Measurements from ENCODE around the gene CLUH.

The CLUH gene

DNA sequence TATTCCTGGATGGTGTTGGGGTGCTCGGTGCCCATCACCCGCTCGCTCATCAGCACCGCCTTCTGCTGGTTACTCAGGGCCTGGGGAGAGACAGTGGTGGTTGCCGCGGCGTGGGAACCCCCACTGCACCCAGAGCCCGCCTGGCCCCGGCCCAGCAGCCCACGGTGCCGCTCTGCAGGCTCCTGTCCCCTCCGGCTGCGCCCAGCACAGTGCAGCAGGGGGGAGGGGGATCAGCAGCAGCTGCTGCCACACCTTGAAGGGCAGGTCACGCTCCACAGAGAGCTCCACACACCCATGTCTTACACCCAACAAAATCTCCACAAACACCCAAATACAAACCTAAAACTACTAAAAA, 18.8 kb downstream of the CLUH start:
- no peak for DNase-seq (ENCODE audit: low read depth)
- H3K4me3 ChIP-seq (ENCODE audit: low read depth, low read length) = no peak overlapping the region
- TF ChIP-seq POLR2A (IDR thresholded peaks at IDR 0.05; ENCODE audit: extremely low read depth, insufficient read length) (no peak), MYC (IDR thresholded peaks at IDR 0.05; ENCODE audit: low read depth, low read length) (no peak)
- TF ChIP-seq, protein P1, sequence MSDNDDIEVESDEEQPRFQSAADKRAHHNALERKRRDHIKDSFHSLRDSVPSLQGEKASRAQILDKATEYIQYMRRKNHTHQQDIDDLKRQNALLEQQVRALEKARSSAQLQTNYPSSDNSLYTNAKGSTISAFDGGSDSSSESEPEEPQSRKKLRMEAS (IDR thresholded peaks at IDR 0.05; ENCODE audit: low read depth, low read length) = no peak
- TF ChIP-seq, protein P2, sequence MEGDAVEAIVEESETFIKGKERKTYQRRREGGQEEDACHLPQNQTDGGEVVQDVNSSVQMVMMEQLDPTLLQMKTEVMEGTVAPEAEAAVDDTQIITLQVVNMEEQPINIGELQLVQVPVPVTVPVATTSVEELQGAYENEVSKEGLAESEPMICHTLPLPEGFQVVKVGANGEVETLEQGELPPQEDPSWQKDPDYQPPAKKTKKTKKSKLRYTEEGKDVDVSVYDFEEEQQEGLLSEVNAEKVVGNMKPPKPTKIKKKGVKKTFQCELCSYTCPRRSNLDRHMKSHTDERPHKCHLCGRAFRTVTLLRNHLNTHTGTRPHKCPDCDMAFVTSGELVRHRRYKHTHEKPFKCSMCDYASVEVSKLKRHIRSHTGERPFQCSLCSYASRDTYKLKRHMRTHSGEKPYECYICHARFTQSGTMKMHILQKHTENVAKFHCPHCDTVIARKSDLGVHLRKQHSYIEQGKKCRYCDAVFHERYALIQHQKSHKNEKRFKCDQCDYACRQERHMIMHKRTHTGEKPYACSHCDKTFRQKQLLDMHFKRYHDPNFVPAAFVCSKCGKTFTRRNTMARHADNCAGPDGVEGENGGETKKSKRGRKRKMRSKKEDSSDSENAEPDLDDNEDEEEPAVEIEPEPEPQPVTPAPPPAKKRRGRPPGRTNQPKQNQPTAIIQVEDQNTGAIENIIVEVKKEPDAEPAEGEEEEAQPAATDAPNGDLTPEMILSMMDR (IDR thresholded peaks at IDR 0.05; ENCODE audit: low read depth, low read length) = no peak

DNA sequence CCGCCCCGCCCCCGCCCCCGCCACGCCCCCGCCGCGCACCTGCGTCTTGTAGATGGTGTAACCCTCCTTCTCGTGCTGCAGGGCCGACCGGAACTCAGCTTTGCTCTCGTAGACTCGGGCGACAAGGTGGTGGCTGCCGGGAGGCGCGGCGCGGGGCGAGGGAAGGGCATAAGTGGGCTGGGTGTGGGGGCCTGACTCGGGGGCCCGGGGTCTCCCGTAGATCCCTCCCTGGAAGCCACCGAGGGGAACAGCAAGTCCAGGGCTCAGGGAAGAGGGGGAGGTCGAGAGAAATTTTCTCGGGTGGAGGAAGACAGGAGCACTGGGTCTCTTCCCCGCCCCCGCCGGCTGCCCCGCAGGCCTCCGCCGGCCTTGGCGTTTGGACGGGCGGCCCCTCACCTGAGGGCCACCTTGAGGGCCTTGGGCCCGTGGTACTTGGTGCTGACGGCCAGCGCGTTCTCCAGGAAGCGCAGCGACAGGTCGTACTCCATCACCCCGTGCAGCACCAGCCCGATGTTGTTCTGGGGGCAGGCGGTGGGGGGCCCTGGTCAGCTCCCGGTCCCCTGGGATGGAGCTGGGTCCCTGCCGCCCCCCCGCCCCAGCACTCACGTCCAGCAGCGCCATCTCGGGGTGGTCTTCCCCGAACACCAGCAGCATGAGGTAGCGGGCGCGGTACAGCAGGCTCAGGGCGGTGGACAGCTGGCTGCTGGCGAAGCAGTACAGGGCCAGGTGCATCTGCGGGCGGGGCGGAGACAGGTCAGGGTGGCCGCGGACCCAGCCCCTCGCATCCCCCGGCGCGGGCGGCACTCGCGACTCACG, 19.4 kb downstream of the CLUH start:
- TF ChIP-seq, protein P2 (IDR thresholded peaks at IDR 0.05; ENCODE audit: low read depth, low read length) = no peak
- no peak for TF ChIP-seq POLR2A (IDR thresholded peaks at IDR 0.05; ENCODE audit: extremely low read depth, insufficient read length)
- TF ChIP-seq, protein P1 (IDR thresholded peaks at IDR 0.05; ENCODE audit: low read depth, low read length) = no peak
- TF ChIP-seq MYC (IDR thresholded peaks at IDR 0.05; ENCODE audit: low read depth, low read length) = no peak
- H3K4me3 ChIP-seq (ENCODE audit: low read depth, low read length) = no peak overlapping the region
- no peak for DNase-seq (ENCODE audit: low read depth)

DNA sequence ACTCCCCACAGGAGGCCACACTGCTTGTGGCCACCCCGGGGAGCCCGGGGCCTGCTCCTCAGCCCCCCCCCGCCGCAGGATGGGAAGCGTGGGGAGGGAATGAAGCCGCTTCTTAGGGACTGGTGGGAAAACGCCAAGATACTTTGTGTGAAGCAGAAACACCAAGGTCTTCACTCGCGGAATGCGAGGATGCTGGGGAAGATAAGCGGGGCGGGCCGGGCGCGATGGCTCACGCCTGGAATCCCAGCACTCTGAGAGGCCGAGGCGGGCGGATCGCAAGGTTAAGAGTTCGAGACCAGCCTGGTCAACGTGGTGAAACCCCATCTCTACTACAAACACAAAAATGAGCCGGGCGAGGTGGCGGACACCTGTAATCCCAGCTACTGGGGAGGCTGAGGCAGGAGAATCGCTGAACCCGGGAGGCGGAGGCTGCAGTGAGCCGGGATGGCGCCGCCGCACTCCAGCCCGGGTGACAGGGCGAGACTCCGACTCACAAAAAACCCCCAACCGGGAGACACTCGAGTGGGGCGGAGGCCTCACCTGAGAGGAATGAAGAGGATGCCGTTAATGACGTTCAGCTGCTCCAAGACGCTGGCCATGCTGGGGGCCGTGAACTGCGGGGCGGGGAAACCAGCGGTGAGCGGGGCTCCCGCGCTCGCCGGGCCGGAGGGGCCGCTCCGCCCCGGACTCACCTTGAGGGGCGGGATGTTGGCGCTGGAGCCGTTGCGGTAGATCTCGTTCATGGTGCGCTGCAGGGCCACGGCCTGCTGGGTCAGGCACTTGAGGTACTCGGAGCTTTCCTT, 20.3 kb downstream of the CLUH start:
- TF ChIP-seq MYC (IDR thresholded peaks at IDR 0.05; ENCODE audit: low read depth, low read length) (no peak), POLR2A (IDR thresholded peaks at IDR 0.05; ENCODE audit: extremely low read depth, insufficient read length) (no peak)
- TF ChIP-seq, protein P1 (IDR thresholded peaks at IDR 0.05; ENCODE audit: low read depth, low read length) = no peak
- TF ChIP-seq, protein P2 (IDR thresholded peaks at IDR 0.05; ENCODE audit: low read depth, low read length) = no peak
- no peak for DNase-seq (ENCODE audit: low read depth)
- H3K4me3 ChIP-seq (ENCODE audit: low read depth, low read length) = no peak overlapping the region

DNA sequence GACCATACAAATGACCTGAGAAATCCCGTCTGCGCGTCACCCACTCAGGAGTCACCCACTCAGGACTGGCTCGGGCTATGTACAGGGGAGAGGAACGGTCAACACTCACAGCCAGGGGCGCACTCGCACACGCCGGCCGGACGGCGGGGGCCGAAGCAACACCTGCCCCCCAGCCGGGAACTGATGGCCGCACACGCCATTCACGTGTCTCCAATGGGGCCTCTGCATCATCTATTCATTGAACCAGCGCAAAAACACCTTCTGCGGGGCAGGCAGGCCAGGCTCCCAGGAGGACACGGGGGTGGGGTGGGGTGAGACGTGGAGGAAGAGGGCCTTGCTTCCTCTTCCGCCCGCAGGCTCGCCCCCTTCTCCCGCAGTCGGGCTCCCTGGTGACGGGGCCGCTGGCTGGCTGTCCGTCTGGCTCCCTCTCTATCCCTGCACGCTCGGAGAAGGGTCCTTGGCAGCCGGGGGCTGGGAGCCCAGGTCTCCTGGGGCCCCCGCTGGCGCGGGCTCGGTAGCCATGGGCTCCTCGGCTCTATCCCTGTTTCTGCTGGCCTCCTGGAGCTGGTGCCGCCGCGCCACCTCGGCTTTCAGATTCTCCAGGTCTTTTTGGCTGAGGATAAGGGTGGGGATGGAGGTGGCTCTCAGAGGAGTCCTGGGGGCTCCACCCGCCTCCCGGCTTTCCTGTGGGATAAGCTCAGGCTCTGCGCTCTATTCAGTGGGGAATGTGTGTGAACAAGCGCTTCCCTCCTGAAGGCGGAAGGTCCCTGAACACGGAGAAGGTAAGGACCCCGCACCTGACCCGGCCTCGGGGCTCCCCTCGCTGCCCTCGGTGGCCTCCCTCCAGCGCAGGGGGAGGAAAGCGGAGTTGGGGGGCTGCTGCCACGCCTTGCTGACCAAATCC, 21.1 kb downstream of the CLUH start:
- TF ChIP-seq, protein P2 (IDR thresholded peaks at IDR 0.05; ENCODE audit: low read depth, low read length) = no peak
- TF ChIP-seq, protein P1 (IDR thresholded peaks at IDR 0.05; ENCODE audit: low read depth, low read length) = no peak
- no peak for TF ChIP-seq POLR2A (IDR thresholded peaks at IDR 0.05; ENCODE audit: extremely low read depth, insufficient read length)
- TF ChIP-seq MYC (IDR thresholded peaks at IDR 0.05; ENCODE audit: low read depth, low read length) = no peak
- DNase-seq (ENCODE audit: low read depth) = no peak
- no peak overlapping the region for H3K4me3 ChIP-seq (ENCODE audit: low read depth, low read length)

DNA sequence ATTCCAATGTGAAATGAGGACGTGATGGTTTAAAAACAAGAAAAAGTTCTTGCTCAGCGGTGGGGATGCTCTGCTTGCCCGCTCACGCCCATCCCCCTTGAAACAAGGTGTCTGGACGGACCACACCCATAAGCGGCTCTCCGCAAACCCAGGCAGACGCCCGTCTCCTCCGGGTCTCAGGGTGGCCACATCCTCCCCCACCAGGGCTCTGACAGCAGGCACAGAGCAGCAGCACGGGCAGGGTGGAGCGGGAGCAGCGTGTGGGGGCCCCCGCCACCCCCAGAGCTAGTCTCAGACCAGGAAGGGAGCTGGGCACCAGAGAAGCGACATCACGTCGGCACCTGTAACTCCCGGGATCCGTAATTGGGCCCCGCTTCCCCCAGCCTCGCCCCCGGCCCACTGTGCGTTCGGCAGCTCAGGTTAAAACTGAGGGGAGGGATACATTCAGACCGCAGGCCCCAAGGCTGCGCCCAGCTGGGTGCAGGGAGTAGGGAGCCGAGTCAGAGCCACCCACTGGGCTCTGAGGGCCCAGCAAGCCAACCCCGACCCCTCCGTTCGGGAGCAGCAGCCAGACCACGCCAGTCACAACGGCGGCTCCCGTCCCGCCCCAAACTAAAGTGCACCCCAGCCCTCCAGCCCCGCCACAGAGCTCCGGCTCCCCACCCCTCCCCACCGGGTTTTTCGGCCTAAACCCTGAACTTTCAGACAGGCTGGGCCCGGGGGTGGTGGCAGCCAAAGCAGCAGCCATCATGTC, 22.0 kb downstream of the CLUH start:
- no peak overlapping the region for H3K4me3 ChIP-seq (ENCODE audit: low read depth, low read length)
- no peak for DNase-seq (ENCODE audit: low read depth)
- no peak for TF ChIP-seq POLR2A (IDR thresholded peaks at IDR 0.05; ENCODE audit: extremely low read depth, insufficient read length)
- TF ChIP-seq, protein P2 (IDR thresholded peaks at IDR 0.05; ENCODE audit: low read depth, low read length) = no peak
- TF ChIP-seq MYC (IDR thresholded peaks at IDR 0.05; ENCODE audit: low read depth, low read length) = no peak

Measured in NB4 (cell line).